Activated B cell treated with CpG ODN at 0.5 μM for 24 hours (primary cell): Measurements from ENCODE around the gene PRKAB2. TPM values are rescaled to one million over a fixed set of nuclear protein-coding genes. Genes with fewer than 3 reads are reported as not detected.

Source experiments
- ATAC-seq: fragments of 200-7000 bp; cut with Tn5 transposase; one replicate; pipeline ENCODE4 v1.10.0; 2021; ENCODE audit warnings: low read depth, mild to moderate bottlenecking, moderate library complexity
- CTCF ChIA-PET: fragments of 350-600 bp; sonication (Branson Sonifier 250); formaldehyde crosslinking; loops from one replicate; lab custom pipeline; 2021; ENCODE audit warnings: antibody characterized with exemption; lab: Charles Lee
- POLR2A ChIA-PET: fragments of 350-600 bp; sonication (Branson Sonifier 250); formaldehyde crosslinking; loops from one replicate; lab custom pipeline; 2021; ENCODE audit warnings: antibody characterized with exemption; lab: Charles Lee
- DNase-seq: peaks from one replicate; pipeline ENCODE4 v3.0.0; 2022
- H3K27ac Mint-ChIP-seq: one replicate; pipeline ENCODE4 v1.8.0; 2020; ENCODE audit warnings: mixed read lengths
- H3K27me3 Mint-ChIP-seq: one replicate; pipeline ENCODE4 v1.8.0; 2021; ENCODE audit warnings: mixed read lengths
- H3K36me3 Mint-ChIP-seq: one replicate; pipeline ENCODE4 v1.8.0; 2021; ENCODE audit warnings: low read depth, mixed read lengths
- H3K4me1 Mint-ChIP-seq: one replicate; pipeline ENCODE4 v1.8.0; 2021; ENCODE audit warnings: mixed read lengths
- H3K4me3 Mint-ChIP-seq: one replicate; pipeline ENCODE4 v1.8.0; 2020; ENCODE audit warnings: mild to moderate bottlenecking, mixed read lengths
- H3K9me3 Mint-ChIP-seq: one replicate; pipeline ENCODE4 v1.8.0; 2020; ENCODE audit warnings: mixed read lengths
- intact Hi-C: fragments of 100-400 bp; cut with micrococcal nuclease; formaldehyde crosslinking; loops from one replicate; pipeline ENCODE4 v1.15.1; 2024
- total RNA-seq: library from RNA; stranded (reverse); gene quantifications from 2 replicates; pipeline ENCODE4 v1.2.3, GENCODE V29; 2022
- TF ChIP-seq, protein P1 (sequence below): fragments of 200-600 bp; IDR thresholded peaks from one replicate; pipeline ENCODE4 v1.8.0; 2022; ENCODE audit warnings: antibody characterized with exemption, mild to moderate bottlenecking

PRKAB2 gene
- 9.8 and 10.5 TPM in 2 replicates for total RNA-seq

DNA sequence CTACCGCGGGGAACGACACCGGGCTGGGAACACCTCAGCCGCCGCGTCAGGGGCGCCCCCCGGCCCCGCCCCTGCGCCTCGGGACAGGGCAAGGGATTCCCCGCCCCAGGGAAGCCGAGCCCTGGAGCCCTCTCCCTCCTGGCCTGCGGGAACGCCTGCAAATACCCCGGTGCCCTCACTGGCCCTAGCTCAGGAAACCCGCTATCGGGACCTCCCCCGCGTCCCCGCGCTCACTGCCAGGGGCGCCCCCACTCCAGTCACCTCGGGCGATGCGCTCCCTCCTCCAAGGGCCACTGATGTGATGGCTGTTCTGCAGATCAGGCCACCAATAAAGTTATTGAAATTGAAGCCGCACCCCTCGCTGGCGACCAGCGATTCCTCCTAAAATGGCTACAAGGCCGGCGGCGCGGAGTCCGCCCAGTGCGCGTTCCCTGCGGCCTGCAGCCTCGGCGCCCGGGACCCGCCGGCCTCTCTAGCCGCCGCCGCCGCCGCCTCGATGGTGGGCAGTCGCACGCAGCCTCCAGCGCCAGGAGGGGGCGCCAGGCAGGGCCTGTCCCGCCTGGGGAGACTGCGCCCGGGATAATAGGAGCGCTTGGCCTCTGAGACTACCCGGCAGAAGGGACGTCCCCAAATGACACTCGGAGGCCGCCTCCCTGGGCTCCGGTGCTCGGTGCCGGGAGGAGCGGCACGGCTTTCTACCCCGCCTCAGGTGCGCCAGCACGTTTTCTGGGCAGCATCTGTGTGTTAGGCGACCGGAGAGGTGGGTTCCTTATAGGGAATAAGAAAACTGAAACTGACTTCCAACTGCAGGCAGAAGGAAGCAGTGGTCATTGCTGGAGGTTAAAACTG is at the start of gene PRKAB2:
Gene PRKAB2 (minus strand): TSS at position 303 of the 849 bp plus-strand sequence. CDS start 326 bp downstream, outside the sequence.
- peak; percentile 88 for ATAC-seq
- Mint-ChIP-seq H3K9me3 (no peaks in the 10 kb centered on the region), H3K4me1 (peaks cover 32% of the 10 kb centered on the region), H3K27ac (peak within 1 kb of the TSS; percentile 98), H3K36me3 (peaks cover 22% of the 10 kb centered on the region), H3K27me3 (no peaks in the 10 kb centered on the region), H3K4me3 (peak within 1 kb of the TSS; percentile 99)
- TF ChIP-seq, protein P1, sequence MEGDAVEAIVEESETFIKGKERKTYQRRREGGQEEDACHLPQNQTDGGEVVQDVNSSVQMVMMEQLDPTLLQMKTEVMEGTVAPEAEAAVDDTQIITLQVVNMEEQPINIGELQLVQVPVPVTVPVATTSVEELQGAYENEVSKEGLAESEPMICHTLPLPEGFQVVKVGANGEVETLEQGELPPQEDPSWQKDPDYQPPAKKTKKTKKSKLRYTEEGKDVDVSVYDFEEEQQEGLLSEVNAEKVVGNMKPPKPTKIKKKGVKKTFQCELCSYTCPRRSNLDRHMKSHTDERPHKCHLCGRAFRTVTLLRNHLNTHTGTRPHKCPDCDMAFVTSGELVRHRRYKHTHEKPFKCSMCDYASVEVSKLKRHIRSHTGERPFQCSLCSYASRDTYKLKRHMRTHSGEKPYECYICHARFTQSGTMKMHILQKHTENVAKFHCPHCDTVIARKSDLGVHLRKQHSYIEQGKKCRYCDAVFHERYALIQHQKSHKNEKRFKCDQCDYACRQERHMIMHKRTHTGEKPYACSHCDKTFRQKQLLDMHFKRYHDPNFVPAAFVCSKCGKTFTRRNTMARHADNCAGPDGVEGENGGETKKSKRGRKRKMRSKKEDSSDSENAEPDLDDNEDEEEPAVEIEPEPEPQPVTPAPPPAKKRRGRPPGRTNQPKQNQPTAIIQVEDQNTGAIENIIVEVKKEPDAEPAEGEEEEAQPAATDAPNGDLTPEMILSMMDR, result peak; percentile 83
- intact Hi-C loops, result loop anchor here (1.0 to 10.0 kb wide), 2 partner anchors 71 to 88 kb away; no protein-coding TSS in a partner anchor
- CTCF ChIA-PET, result interaction anchor here (0.9 to 3.8 kb wide), 5 partner anchors 16 to 71 kb away, joined by 3 to 24 read pairs (median 3); partner anchors contain the start of genes CHD1L and FMO5
- POLR2A ChIA-PET, result interaction anchor here (0.7 to 3.5 kb wide), 9 partner anchors 10 to 889 kb away, joined by 3 to 57 read pairs (median 5); partner anchors contain the start of genes CHD1L and FMO5
- peak; percentile 96 for DNase-seq

DNA sequence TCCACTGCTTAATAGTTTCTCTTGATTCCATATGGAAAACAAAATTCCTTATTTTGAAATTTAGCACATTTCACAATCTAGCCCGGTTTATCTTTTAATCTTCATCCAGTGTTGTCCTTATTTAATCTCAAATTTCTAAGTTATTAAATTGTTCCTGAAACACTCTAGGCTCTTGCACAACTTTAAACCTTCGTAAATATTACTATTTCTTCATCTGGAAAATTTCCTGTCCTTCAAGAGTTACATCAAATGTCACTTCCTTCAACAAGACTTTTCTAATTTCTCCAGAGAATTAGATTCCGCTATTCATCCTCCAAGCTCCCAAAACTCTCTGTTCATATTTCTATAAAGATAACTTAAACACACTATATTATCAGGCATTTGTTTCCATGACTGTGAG is 46.3 kb upstream of the PRKAB2 start:
- peaks cover 22% of the 10 kb centered on the region for H3K4me1 Mint-ChIP-seq
- ATAC-seq (no peak), DNase-seq (no peak)
- no peaks in the 10 kb centered on the region for H3K9me3 Mint-ChIP-seq
- H3K4me3 Mint-ChIP-seq, result no peak overlapping the region
- intact Hi-C loops, result no loop called here
- TF ChIP-seq, protein P1, result no peak
- POLR2A ChIA-PET, result no interaction called here
- CTCF ChIA-PET, result no interaction called here
- H3K36me3 Mint-ChIP-seq, result no peaks in the 10 kb centered on the region
- H3K27ac Mint-ChIP-seq, result no peak overlapping the region
- no peaks in the 10 kb centered on the region for H3K27me3 Mint-ChIP-seq

DNA sequence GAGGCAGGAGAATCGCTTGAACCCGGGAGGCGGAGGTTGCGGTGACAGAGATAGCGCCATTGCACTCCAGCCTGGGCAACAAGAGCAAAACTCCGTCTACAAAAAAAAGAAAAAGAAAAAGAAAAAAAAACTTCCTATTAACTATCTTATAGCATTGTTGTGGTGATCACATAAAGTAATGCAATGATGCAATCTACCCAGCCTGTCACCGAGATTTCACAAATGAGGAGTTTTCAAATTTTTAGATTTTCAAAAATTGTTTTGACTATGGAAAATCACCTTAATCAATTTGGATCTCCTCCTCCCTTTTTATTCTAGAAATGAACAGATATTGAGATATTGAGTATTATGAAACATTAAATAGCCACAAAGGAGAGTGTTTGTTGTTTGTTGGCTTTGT is 44.9 kb upstream of the PRKAB2 start:
- Mint-ChIP-seq H3K4me1 (peaks cover 26% of the 10 kb centered on the region), H3K9me3 (no peaks in the 10 kb centered on the region), H3K27me3 (no peaks in the 10 kb centered on the region), H3K36me3 (peaks cover 3% of the 10 kb centered on the region), H3K4me3 (no peak overlapping the region), H3K27ac (no peak overlapping the region)
- ChIA-PET POLR2A (no interaction called here), CTCF (no interaction called here)
- intact Hi-C loops, result no loop called here
- TF ChIP-seq, protein P1, result no peak
- DNase-seq, result no peak
- ATAC-seq, result no peak

GRCh38 chr1:147216124-147216523 is 43.9 kb upstream of the PRKAB2 start:
- no peaks in the 10 kb centered on the region for H3K9me3 Mint-ChIP-seq
- no peaks in the 10 kb centered on the region for H3K27me3 Mint-ChIP-seq
- H3K4me1 Mint-ChIP-seq, result peaks cover 26% of the 10 kb centered on the region
- ChIA-PET POLR2A (no interaction called here), CTCF (no interaction called here)
- DNase-seq, result no peak
- intact Hi-C loops, result no loop called here
- no peak overlapping the region for H3K4me3 Mint-ChIP-seq
- TF ChIP-seq, protein P1, result no peak
- H3K36me3 Mint-ChIP-seq, result peaks cover 6% of the 10 kb centered on the region
- H3K27ac Mint-ChIP-seq, result no peak overlapping the region
- no peak for ATAC-seq

GRCh38 chr1:147215540-147215916 is 43.3 kb upstream of the PRKAB2 start:
- ChIA-PET POLR2A (no interaction called here), CTCF (no interaction called here)
- TF ChIP-seq, protein P1, result no peak
- Mint-ChIP-seq H3K27ac (no peak overlapping the region), H3K4me1 (peaks cover 26% of the 10 kb centered on the region), H3K36me3 (peaks cover 6% of the 10 kb centered on the region), H3K9me3 (no peaks in the 10 kb centered on the region), H3K27me3 (no peaks in the 10 kb centered on the region), H3K4me3 (no peak overlapping the region)
- no peak for DNase-seq
- ATAC-seq, result no peak
- intact Hi-C loops, result no loop called here
